NCI-H2107 treated with DMSO at 0.1 percent for 48 hours (cell line): ENCODE measurements around the gene B4GALT1.
"Not testable (repeated sequence)": the region's sequence is repeated elsewhere in the genome, so short reads cannot be mapped to it uniquely, and the experiment has no call there.

Experiments
- DNase-seq: peaks from one replicate; lab custom pipeline; 2025; ENCODE audit not compliant: unreplicated experiment; lab: John Stamatoyannopoulos, UW

B4GALT1 gene

GRCh38 chr9:33185406-33185805 is 18.3 kb upstream of the B4GALT1 start:
- no peak for DNase-seq

GRCh38 chr9:33184963-33185362 is 17.8 kb upstream of the B4GALT1 start:
- no peak for DNase-seq

GRCh38 chr9:33182519-33182918 is 15.4 kb upstream of the B4GALT1 start:
- DNase-seq, result no peak

GRCh38 chr9:33180526-33181184 is 13.5 kb upstream of the B4GALT1 start:
- DNase-seq, result no peak

- no peak for DNase-seq
Measured at GRCh38 chr9:33178972-33179697, 12.0 kb upstream of the B4GALT1 start.

GRCh38 chr9:33177639-33178038 is 10.5 kb upstream of the B4GALT1 start:
- no peak for DNase-seq

- DNase-seq, result no peak
Measured at GRCh38 chr9:33177086-33177485, 9.9 kb upstream of the B4GALT1 start.

GRCh38 chr9:33175649-33176325 is 8.7 kb upstream of the B4GALT1 start:
- no peak for DNase-seq

GRCh38 chr9:33172256-33173238 is 5.4 kb upstream of the B4GALT1 start:
- no peak for DNase-seq

GRCh38 chr9:33170464-33171415 is 3.6 kb upstream of the B4GALT1 start:
- no peak for DNase-seq

- no peak for DNase-seq
Measured at GRCh38 chr9:33168941-33169544, 1.9 kb upstream of the B4GALT1 start.

- no peak for DNase-seq
Measured at GRCh38 chr9:33167972-33168461, 881 bp upstream of the B4GALT1 start.

GRCh38 chr9:33166231-33167083 is 679 bp downstream of the B4GALT1 start:
- no peak for DNase-seq

GRCh38 chr9:33165263-33166151 is 1.6 kb downstream of the B4GALT1 start:
- DNase-seq, result no peak

GRCh38 chr9:33164921-33165262 is 2.2 kb downstream of the B4GALT1 start:
- not testable (repeated sequence) for DNase-seq

GRCh38 chr9:33164138-33164809 is 2.9 kb downstream of the B4GALT1 start:
- no peak for DNase-seq
